GM21619 (cell line): Measurements from ENCODE around the gene DOLPP1.
"Not testable (repeated sequence)": the region's sequence is repeated elsewhere in the genome, so short reads cannot be mapped to it uniquely, and the experiment has no call there.

Source experiments
- ATAC-seq: cut with Tn5 transposase; IDR thresholded peaks from one replicate; pipeline ENCODE4 v1.9.1; 2021; ENCODE audit not compliant: unreplicated experiment

DOLPP1 gene, protein sequence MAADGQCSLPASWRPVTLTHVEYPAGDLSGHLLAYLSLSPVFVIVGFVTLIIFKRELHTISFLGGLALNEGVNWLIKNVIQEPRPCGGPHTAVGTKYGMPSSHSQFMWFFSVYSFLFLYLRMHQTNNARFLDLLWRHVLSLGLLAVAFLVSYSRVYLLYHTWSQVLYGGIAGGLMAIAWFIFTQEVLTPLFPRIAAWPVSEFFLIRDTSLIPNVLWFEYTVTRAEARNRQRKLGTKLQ

DNA sequence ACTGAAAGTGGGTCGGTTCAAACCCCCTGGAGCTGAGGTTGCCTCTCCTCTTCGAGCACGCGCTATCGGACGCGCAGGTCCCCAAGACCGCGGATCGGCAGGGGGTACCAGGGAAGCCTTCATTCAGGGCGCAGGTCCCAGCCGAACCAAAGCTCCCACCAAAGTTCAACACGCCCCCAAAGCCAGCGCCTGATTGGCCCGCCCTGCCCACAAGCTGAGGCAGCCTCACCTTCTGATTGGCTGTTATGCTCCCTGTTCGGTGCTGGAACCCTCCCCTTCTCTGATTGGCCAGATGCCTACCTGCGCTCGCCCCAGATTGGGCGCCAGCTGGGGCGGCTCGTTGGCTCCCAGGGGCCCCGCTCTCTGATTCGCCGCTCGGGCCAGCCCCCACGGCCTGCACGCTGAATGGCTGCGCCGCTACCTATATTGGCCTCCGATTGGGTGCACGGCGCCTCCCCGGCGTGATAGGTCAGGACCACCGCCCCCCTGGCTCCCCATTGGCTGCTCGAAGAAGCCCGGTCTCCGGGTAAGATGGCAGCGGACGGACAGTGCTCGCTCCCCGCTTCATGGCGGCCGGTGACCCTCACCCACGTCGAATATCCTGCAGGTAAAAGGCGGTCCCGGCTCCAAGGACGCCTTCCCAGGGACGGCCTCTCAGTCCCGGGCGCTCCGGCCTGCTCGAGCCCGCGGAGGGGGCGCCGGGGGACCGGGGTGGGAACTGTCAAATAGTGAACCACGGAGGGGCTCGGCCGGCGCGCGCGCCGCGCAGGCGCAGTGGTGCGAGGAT lies at the start of gene DOLPP1:
TSS of gene DOLPP1 (plus strand) at position 511 of the 787 bp plus-strand sequence. CDS start at position 532, 21 bp downstream.
- ATAC-seq = peak; percentile 94

DNA sequence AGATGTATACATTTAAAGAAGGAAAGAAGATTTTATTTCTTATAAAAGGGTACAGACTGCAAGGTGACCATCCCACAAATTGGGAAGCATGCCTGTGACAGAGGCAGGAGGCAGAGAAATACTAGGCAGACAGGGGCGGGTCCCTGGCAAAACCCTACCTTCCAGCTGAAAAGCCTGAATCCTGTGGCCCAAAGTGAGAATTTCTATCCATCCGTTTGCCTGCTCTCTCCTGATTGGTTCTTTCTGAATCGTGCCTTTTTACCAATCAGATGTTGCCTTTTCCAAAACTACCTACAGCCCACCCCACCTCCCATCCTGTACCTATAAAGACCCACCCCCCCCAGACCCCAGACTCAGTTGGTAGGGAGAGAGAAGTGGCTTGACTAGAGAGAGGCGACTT lies 49.4 kb upstream of the DOLPP1 start:
- ATAC-seq = no peak

DNA sequence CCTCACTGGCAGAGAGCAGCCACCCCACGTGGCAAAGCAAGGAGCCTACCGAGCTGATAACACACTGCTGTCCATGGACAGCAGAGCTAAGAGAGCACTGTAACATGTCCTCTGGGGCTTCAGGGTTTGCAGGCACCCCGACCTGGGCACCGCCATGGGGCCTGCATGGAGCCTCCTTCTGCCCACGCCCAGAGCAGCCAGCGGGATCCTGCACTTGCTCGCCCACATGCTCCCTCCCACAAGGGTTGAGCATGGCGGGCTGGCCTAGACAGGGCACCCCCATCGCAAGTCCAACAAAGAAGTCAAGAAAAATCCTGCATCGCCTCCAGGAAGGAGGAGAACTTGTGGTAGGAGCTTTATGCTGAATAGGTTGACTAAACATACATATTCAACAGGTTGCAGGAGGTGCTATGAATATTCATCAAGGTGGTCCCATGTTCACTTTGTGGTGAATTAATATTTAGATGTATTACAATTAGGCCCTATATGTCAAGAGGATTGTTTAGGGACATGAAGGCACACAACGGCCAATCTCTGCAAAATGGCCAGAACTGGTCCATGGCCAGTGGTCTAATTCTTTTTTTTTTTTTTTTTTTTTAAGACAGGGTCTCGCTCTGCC lies 48.3 kb upstream of the DOLPP1 start:
- ATAC-seq = no peak

DNA sequence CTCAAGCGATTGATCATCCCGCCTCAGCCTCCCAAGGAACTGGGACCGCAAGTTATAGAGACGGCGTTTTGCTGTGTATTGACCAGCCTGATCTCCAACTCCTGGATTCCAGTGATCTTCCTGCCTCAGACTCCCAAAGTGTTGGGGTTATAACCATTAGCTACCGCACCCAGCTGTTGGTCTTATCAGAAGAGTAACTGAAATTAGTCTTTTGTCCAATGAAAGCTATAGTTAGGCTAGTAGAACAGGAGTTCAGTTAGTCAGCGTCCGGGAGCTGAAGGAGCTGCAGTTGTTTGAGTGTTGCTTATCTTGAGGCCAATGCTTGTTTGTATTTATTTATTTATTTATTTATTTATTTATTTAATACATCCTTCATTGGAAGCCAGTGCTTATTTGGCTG lies 47.7 kb upstream of the DOLPP1 start:
- no peak for ATAC-seq

DNA sequence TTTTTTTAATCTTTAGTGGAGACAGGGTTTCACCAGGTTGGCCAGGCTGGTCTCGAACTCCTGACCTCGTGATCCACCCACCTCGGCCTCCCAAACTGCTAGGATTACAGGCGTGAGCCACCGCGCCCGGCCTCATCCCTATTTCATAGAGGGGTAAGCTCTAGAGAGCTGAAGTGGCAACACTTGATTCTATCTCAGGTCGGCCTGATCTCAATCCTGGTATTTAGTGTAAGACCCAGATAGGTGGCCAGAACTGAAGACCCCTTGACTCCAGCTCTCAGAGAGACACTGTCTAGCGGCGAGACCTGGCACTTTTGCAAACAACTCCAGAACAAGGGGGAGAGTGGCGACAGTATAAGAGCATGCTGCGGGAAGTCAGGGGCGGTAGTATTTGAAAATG lies 45.1 kb upstream of the DOLPP1 start:
- ATAC-seq = not testable (repeated sequence)

DNA sequence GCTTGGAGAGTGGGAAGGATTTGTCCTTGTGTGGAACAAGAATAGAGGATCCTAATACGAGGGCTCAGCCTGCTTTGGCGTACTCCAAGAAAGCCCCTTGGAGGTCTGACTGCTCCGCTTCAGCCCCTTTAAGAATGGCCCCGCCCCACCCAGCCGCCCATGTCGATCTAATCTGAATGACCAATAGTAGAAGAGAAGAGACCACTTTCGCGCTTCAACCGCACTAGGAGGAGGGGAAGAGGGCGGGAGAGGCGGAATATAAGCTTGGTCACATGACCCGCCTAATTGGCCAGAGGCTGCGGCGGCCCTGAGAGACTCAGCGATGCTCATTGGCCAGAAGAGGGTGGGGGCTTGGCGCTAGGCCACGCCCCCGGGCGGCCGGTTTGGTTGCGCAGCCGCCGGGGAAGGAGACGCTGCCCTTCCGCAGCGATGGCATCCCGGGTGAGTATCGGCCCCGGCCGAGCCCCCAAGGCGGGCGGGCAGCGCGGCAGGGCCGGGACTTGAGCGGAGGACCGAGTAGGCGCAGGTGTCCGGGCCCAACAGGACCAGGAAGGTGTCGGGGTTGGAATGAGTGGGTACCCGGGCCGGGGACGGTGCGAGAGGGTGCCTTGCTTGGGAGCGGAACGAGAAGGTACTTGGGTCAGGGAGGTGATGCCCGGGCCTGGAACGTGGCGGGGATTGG lies 44.5 kb upstream of the DOLPP1 start, which contains the start of gene MIGA2:
TSS of gene MIGA2 (plus strand) at position 386 of the 682 bp plus-strand sequence. CDS start 3,969 bp downstream, outside the sequence.
- peak; percentile 93 for ATAC-seq

DNA sequence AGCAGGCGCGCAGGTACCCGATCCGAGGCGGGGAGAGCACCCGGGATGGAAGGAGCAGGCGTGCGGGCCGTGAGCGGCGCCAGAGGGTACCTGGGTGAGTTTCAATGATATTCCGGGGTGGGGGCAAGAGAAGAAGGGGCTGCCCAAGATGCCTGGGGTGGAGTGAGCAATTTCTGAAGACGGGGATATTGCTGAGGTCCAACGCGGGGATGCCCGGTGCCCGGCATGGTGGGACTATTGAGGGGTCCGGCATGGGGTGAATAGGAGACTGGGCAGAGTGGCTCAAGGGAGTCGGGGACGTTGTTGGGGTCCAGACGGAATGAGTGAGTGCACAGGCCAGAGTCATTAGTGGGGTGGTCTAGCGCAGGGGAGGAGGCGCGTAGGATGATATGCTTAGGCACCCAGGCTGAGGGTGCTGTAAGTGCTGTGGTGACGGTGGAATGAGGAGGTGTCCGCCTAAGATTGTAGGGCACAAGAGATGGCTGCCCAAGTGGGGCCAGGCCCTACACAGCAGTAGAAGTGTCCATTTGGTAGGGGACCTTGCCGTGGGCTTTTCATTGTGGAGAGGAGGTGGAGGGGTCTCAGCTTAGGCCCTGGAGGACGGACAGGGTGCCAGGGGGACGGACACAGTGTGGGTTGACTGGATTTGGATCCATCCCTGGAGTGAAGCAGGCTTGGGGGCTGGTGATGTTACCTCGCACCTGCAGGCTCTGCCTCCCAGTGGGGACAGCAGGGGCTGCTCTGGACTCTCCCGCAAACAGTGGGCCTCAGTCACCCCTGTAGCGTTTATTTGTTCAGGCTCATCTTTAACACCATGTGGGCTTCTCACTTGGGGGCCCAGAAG lies 43.8 kb upstream of the DOLPP1 start:
- no peak for ATAC-seq

DNA sequence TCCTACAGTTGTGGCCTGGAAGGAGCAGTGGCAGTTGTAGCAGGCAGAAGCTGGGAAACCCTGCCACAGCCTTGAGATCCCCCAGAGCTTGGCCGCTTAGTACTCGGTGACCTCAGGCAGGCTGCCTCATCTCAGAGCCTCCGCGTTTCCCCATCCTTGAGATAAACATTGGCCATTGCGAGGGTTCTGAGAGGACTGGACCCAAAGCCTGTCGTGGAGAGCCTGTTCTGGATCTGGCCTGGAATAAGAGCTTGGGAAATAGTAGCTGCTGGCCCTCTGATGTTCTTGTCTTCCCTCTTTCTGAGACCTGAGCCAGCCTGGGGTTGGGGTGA lies 43.2 kb upstream of the DOLPP1 start:
- ATAC-seq = no peak

DNA sequence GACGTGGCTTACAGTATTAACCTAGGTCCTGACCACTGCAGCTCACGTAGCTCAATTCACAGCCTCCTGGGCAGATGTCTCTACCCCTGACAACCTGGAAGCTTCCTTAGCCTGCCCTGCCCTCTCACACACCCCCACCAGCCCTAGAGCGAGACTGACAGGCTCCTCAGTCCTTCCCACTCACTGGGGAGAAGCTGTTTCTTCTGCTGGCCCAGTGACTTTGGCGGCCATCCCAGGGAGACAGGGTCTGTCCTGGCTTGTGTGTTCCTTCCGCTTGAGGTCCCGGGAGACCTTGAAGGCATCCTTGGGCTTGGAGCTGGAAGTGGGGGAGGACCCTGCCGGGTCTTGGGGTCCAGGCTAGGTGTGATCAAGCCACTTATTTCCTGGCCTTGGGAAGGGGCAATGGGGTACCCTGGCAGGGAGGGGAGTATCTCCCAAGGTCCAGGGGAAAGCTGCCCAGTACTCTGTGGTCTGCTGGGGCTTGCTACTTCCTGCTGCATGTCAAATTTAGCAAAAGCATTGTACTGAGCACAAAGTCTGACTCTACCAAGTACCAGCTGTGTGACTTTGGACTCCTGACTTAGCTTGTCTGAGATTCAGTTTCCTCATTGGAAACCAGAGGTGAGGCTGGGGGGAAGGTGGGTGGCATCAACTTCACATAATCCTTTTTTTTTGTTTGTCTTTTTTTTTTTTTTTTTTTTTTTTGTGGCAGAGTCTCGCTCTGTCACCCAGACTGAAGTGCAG lies 42.6 kb upstream of the DOLPP1 start:
- no peak for ATAC-seq

DNA sequence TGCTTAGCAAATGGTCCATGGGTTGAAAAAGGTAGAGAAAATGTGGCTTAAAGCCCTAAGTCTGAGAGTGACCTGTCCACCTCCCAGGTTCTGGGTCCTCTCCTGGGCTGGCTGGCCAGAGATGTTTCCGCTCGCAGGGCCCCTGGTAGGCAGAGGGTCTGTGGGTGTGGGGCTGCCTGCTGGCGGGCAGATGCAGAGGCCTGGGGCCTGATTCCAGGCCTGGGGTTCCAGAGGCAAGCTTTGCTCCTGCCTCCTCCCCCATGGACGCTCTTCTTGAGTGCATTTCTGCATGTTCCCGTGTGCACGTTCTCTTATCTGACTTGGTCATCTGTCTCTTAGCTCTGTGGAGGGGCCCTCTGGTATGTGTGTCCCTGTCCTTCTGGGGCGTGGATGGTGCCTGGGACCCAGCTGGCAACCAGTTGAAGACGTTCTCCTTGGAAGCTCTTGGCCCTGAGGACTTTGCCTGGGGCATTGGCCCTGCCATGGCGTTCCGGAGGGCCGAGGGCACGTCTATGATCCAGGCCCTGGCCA lies 40.7 kb upstream of the DOLPP1 start:
- ATAC-seq = no peak

DNA sequence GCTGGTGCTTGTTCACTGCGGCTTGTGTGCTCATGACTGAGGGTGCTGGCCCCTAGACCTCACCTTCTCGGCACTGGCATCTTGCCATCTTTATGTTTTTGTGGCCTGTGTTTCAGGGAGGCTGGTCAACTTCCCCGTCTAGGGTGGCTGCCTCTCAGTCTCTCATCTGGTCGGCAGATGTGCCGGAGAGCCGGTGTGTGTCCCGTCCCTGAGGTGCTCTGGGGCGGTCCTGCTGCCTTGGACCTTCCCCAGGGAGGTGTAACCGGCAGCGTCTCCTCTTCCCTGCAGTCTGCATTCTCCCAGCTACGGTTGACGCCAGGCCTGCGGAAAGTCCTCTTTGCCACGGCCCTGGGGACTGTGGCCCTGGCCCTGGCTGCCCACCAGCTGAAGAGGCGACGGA lies 38.9 kb upstream of the DOLPP1 start:
- ATAC-seq = no peak

DNA sequence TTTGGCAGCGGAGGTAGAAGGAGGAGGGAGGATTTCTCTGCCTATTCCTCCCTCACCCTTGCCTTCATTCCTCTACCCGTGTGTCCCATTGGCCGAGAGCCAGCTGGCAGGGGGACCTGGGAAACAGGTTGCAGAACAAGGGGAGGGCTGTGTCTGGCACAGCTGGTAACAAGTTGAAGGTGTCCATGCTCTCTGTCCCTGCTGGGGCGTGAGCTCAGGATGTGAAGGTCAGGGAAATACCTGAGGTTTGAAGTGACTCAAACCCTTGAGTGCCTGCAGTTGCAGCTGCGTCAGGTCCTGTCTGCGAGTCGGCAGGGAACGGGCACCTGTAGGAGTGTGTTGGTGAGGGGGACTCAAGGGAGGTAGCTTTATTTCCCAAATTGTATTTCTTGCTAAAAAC lies 28.3 kb upstream of the DOLPP1 start:
- ATAC-seq = no peak

DNA sequence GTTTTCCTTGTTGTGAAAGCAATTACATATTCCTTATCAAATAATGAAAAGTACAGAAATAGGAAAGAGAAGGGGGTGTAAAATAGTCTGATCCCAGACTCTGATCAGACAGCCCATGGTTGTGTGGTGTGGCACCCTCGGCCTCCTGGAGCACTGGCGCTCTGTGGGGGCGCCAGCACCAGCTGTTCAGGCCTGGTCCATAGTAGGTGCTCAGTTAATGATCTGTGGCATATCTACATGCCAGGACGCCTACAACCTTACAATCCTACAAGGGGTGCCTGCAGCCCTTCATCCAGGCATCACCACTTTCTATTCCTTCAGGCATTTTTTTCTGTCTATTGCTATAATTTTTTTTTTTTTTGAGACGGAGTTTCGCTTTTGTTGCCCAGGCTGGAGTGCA lies 27.9 kb upstream of the DOLPP1 start:
- no peak for ATAC-seq

DNA sequence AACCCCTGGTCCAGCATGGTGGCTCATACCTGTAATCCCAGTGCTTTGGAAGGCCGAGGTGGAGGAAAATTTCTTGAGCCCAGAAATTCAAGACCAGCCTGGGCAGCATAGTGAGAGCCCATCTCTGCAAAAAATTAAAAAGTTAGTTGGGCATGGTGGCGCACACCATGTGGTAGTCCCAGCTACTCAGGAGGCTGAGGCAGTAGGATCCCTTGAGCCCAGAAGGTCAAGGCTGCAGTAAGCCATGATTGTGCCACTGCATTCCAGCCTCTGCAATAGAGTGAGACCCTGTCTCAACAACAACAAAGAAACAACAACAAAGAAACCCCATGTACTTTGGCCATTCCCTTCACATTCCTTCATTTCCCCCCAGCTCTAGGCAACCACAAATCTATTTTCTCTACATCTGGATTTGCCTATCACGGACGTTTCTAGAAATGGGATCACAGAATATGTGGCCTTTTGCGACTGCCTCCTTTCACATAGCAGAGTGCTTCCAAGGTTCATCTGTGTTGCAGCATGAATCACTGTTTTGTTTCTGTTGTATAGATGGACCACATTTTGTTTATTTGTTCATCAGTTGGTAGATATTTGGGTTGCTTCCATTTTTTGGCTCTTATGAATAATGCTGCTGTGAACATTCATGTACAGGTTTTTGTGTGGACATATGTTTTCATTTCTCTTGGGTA lies 26.6 kb upstream of the DOLPP1 start:
- ATAC-seq = no peak

DNA sequence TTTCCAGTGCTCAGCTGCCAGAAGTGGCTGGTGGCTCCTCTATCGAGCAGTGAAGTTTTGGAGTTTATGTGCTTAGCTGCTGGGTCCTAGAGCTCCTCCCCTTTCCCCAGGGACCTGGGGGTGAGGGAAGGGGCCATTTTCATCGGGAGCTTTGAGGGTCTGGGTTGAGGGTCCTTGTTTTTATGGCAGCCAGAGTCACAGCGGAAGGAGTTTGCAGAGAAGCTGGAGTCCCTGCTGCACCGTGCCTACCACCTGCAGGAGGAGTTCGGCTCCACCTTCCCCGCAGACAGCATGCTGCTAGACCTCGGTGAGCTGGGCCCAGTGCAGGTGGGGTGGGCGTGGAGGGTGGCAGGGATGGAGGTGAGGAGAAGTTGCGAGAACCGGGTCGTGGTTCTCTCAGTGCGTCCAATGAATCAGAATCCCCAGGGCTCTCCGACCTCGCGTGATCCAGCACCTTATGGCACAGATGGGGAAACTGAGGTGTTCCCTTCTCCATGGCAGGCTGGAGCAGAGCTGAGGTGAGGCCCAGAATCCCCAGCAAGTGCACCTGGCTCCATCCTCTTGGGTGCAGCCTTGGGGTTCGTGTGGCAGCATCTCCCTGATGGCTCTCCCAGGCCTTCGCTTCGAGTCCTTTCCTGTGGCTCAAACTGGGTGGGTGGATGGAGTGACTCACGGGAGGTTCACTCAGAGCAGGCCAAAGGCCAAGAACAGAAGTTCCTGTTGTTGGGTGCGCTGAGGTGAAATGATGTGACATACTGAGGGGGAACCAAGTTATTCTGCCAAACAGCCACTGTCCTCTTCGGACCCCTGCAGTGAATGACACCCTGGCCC lies 21.7 kb upstream of the DOLPP1 start:
- no peak for ATAC-seq

DNA sequence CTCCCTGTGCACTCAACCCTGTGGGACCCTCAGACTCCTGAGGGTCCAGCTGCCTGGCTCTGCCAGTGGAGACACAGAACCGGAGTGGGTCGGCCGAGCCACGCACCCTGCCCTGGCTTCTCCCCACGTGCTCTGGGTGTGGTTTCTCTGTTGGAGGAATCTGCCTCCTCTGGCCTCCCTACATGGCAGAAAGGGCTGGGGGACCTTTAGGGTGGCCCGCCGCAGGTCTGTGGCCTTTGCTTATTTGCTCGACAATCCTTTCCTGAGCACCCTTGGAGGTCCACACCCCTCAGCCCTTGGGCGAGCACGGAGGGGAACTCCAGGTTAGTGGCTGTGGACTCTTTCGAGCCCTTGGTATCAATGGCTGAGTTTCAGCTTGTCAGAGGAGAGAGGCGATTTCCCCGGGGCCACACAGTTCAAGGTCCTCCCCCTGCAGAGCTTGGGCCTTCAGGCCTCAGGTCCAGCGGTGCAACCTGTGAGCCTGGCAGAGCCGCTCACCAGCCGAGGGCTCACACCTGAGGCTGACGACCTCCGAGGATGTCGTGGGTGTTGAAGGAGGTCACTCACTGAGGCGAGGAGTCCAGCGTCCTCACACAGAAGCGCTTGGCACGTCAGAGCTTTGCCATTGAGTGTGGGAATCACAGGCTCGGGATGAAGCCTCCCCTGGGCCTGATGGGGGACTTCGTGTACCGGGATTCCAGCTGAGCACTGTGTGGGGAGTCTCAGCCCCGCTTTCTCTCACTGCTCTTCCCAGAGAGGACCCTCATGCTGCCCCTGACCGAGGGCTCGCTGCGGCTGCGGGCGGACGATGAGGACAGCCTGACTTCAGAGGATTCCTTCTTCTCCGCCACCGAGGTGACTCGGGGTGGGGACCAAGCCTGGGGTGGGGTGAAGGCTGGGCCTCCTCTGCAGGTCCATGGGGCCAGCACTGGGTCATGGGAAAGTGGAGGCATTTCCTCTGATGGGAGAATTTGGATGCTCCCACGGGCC lies 20.8 kb upstream of the DOLPP1 start:
- ATAC-seq = no peak

DNA sequence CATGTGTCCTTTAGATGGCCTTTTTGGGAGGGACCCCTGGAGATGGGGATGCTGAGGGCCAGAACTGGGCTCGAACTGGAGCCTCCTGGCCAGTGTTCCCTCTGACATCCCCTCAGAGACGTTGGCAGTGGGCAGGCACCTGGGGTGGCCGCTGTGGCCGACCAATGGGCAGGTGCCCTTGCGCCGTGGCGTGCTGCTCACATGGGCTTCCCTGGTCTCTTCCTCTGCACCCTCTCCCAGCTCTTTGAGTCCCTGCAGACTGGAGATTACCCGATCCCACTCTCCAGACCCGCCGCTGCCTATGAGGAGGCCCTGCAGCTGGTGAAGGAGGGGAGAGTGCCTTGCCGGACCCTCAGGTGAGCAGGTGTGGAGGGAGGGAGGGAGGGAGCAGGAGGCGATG lies 19.9 kb upstream of the DOLPP1 start:
- ATAC-seq = no peak
